K562 (cell line): ENCODE results near the gene TMEM214. TPM values are rescaled to one million over a fixed set of nuclear protein-coding genes. Genes with fewer than 3 reads are reported as not detected.

Experiments
- CBFA2T2 ChIP-seq: fragments of 450-650 bp; conservative IDR thresholded peaks from 2 replicates; pipeline ENCODE4 v1.6.1; 2017; ENCODE audit warnings: mild to moderate bottlenecking
- EP400 ChIP-seq: fragments of 450-650 bp; IDR thresholded peaks from 2 replicates; pipeline ENCODE4 v1.6.1; 2017; ENCODE audit warnings: antibody characterized with exemption, mild to moderate bottlenecking, moderate library complexity
- FOXK2 ChIP-seq, 2 experiments: fragments of 450-650 bp; IDR thresholded peaks in 1 of 2; conservative IDR thresholded peaks in 1 of 2; 2 replicates each; pipeline ENCODE4 v1.6.1; 2016; ENCODE audit warnings: low read depth in 2 of 2, mild to moderate bottlenecking in 1 of 2
- FOXM1 ChIP-seq, 2 experiments: fragments of 450-650 bp in 1 of 2; sonication (generic) in 1 of 2; formaldehyde crosslinking in 1 of 2; IDR thresholded peaks; 2 replicates each; pipeline versions ENCODE4 v1.6.1 to v1.9.0; 2017 to 2022; ENCODE audit warnings: low read depth in 2 of 2, mild to moderate bottlenecking in 2 of 2, missing genetic modification reagents in 1 of 2, moderate library complexity in 1 of 2
- HCFC1 ChIP-seq: IDR thresholded peaks from 2 replicates; pipeline ENCODE4 v1.6.1; 2012; ENCODE audit warnings: low read depth, low read length, improper control_type of control experiment
- LCOR ChIP-seq: sonication (generic); formaldehyde crosslinking; IDR thresholded peaks from 2 replicates; pipeline ENCODE4 v1.8.0; 2022; ENCODE audit warnings: mild to moderate bottlenecking, missing genetic modification reagents
- MEIS2 ChIP-seq: fragments of 450-650 bp; IDR thresholded peaks from 2 replicates; pipeline ENCODE4 v1.6.1; 2014; ENCODE audit warnings: mild to moderate bottlenecking; ENCODE audit not compliant: partially characterized antibody
- NCOR1 ChIP-seq: fragments of 450-650 bp; IDR thresholded peaks from 2 replicates; pipeline ENCODE4 v1.6.1; 2016; ENCODE audit warnings: mild to moderate bottlenecking, moderate library complexity
- NEUROD1 ChIP-seq: fragments of 150-350 bp; IDR thresholded peaks from 2 replicates; pipeline ENCODE4 v1.6.1; 2014; ENCODE audit warnings: borderline replicate concordance, low read length, low read depth; ENCODE audit not compliant: partially characterized antibody
- OTX1 ChIP-seq: fragments of 450-650 bp; formaldehyde crosslinking; IDR thresholded peaks from 2 replicates; pipeline ENCODE4 v1.4.0; 2022; ENCODE audit warnings: mild to moderate bottlenecking
- PCBP1 ChIP-seq: fragments of 200-400 bp; formaldehyde crosslinking; IDR thresholded peaks from 2 replicates; pipeline ENCODE4 v1.6.1; 2018; ENCODE audit warnings: mild to moderate bottlenecking, low read depth, low read length; ENCODE audit not compliant: poor library complexity, severe bottlenecking
- SAFB ChIP-seq: fragments of 200-400 bp; formaldehyde crosslinking; IDR thresholded peaks from 2 replicates; pipeline ENCODE4 v1.6.1; 2017; ENCODE audit warnings: low read depth, low read length, borderline replicate concordance
- SMARCE1 ChIP-seq: fragments of 450-650 bp; IDR thresholded peaks from 2 replicates; pipeline ENCODE4 v1.7.1; 2016; ENCODE audit warnings: mild to moderate bottlenecking
- TOE1 ChIP-seq, 2 experiments: fragments of 450-650 bp in 1 of 2; sonication (generic) in 1 of 2; formaldehyde crosslinking in 1 of 2; IDR thresholded peaks; 2 replicates each; pipeline versions ENCODE4 v1.7.1 to v1.8.0; 2016 to 2022; ENCODE audit warnings: borderline replicate concordance in 2 of 2, mild to moderate bottlenecking in 2 of 2, antibody characterized with exemption in 1 of 2, inconsistent platforms in 1 of 2, low read depth in 1 of 2, missing genetic modification reagents in 1 of 2, moderate library complexity in 1 of 2
- XRCC5 ChIP-seq: fragments of 200-400 bp; formaldehyde crosslinking; IDR thresholded peaks from 2 replicates; pipeline ENCODE4 v1.6.1; 2017; ENCODE audit warnings: low read depth, mild to moderate bottlenecking, low read length
- ZFP1 ChIP-seq: fragments of 450-650 bp; formaldehyde crosslinking; IDR thresholded peaks from 2 replicates; pipeline ENCODE4 v1.4.0; 2020; ENCODE audit warnings: mild to moderate bottlenecking, mixed read lengths
- polyA plus RNA-seq, 8 experiments: library from polyadenylated mRNA; depleted of rRNA in 4 of 8; stranded (reverse) in 5 of 8; unstranded in 3 of 8; fragments of >200 nt; fragmentation: Nextera tagmentation in 2 of 8; fragmentation: Illumina TruSeq in 1 of 8; extraction: Ambion mirVana in 2 of 8; extraction: Trizol in 1 of 8; gene quantifications; 2 replicates each; pipeline versions ENCODE4 v1.2.1 to v1.2.3, GENCODE V29; 2011 to 2014; ENCODE audit warnings: inconsistent platforms in 1 of 8, missing spikeins in 1 of 8
- total RNA-seq, 7 experiments: library from RNA; depleted of rRNA in 6 of 7; stranded (reverse); fragments of >200 nt in 6 of 7; fragmentation: Illumina TruSeq in 2 of 7; extraction: Trizol in 2 of 7; gene quantifications; 2 replicates each; pipeline versions ENCODE4 v1.2.1 to v1.2.3, GENCODE V29; 2011 to 2021; ENCODE audit warnings: low replicate concordance in 1 of 7
- TF ChIP-seq, protein P1 (sequence below): IDR thresholded peaks from 3 replicates; pipeline ENCODE4 v1.6.1; 2011; ENCODE audit warnings: borderline replicate concordance, mild to moderate bottlenecking, moderate library complexity; ENCODE audit not compliant: insufficient read length; ENCODE audit errors: extremely low read depth
- TF ChIP-seq, protein P2 (sequence below): fragments of 450-650 bp; formaldehyde crosslinking; IDR thresholded peaks from 2 replicates; pipeline ENCODE4 v1.4.0; 2020; ENCODE audit warnings: mild to moderate bottlenecking, mixed read lengths
- TF ChIP-seq, protein P3 (sequence below): IDR thresholded peaks from 2 replicates; pipeline ENCODE4 v1.6.1; 2012; ENCODE audit warnings: low read depth, low read length, improper control_type of control experiment, borderline replicate concordance

The TMEM214 gene
- total and polyA plus RNA-seq, 9 of the 15 experiments (the other 6 are each of a cell fraction or from before 2014, with no cell fraction given) = 11.4 to 81.4 (median 44.1) TPM

- peak; percentile 79; the same call in 1 of the 2 replicates for TF ChIP-seq TOE1 (IDR thresholded peaks at IDR 0.05; ENCODE audit: borderline replicate concordance)
- no peak for TF ChIP-seq TOE1 (CRISPR knock-in tag; IDR thresholded peaks at IDR 0.05; ENCODE audit: borderline replicate concordance, low read depth)
- TF ChIP-seq MEIS2 = peak; percentile 93
- TF ChIP-seq, protein P1, sequence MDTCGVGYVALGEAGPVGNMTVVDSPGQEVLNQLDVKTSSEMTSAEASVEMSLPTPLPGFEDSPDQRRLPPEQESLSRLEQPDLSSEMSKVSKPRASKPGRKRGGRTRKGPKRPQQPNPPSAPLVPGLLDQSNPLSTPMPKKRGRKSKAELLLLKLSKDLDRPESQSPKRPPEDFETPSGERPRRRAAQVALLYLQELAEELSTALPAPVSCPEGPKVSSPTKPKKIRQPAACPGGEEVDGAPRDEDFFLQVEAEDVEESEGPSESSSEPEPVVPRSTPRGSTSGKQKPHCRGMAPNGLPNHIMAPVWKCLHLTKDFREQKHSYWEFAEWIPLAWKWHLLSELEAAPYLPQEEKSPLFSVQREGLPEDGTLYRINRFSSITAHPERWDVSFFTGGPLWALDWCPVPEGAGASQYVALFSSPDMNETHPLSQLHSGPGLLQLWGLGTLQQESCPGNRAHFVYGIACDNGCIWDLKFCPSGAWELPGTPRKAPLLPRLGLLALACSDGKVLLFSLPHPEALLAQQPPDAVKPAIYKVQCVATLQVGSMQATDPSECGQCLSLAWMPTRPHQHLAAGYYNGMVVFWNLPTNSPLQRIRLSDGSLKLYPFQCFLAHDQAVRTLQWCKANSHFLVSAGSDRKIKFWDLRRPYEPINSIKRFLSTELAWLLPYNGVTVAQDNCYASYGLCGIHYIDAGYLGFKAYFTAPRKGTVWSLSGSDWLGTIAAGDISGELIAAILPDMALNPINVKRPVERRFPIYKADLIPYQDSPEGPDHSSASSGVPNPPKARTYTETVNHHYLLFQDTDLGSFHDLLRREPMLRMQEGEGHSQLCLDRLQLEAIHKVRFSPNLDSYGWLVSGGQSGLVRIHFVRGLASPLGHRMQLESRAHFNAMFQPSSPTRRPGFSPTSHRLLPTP = no peak
- TF ChIP-seq NCOR1 = peak; percentile 87
- TF ChIP-seq OTX1 (CRISPR knock-in tag) = peak; percentile 22; the same call in 1 of the 2 replicates
- TF ChIP-seq SMARCE1 = peak; percentile 77
- TF ChIP-seq, protein P2, sequence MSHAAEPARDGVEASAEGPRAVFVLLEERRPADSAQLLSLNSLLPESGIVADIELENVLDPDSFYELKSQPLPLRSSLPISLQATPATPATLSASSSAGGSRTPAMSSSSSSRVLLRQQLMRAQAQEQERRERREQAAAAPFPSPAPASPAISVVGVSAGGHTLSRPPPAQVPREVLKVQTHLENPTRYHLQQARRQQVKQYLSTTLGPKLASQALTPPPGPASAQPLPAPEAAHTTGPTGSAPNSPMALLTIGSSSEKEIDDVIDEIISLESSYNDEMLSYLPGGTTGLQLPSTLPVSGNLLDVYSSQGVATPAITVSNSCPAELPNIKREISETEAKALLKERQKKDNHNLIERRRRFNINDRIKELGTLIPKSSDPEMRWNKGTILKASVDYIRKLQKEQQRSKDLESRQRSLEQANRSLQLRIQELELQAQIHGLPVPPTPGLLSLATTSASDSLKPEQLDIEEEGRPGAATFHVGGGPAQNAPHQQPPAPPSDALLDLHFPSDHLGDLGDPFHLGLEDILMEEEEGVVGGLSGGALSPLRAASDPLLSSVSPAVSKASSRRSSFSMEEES = peak; percentile 91
- no peak for TF ChIP-seq HCFC1
- TF ChIP-seq FOXK2 (conservative IDR thresholded peaks at IDR 0.05 in 1 of 2, IDR thresholded peaks at IDR 0.05 in 1 of 2; ENCODE audit: low read depth in 2 of 2) = peak; percentile 22 to 63; a peak in 1 of 4 replicates
- TF ChIP-seq FOXM1 (IDR thresholded peaks at IDR 0.05; ENCODE audit: low read depth) = peak; percentile 72; the same call in 1 of the 2 replicates
- TF ChIP-seq FOXM1 (CRISPR knock-in tag; IDR thresholded peaks at IDR 0.05; ENCODE audit: low read depth) = no peak
- peak; percentile 31 for TF ChIP-seq NEUROD1
- TF ChIP-seq EP400 = peak; percentile 53; the same call in 1 of the 2 replicates
- peak; percentile 83 for TF ChIP-seq CBFA2T2
- peak; percentile 73 for TF ChIP-seq LCOR (CRISPR knock-in tag)
- TF ChIP-seq XRCC5 = 0 out of 2 replicates have a peak, but pooled peaks have one; percentile 29
- TF ChIP-seq, protein P3, sequence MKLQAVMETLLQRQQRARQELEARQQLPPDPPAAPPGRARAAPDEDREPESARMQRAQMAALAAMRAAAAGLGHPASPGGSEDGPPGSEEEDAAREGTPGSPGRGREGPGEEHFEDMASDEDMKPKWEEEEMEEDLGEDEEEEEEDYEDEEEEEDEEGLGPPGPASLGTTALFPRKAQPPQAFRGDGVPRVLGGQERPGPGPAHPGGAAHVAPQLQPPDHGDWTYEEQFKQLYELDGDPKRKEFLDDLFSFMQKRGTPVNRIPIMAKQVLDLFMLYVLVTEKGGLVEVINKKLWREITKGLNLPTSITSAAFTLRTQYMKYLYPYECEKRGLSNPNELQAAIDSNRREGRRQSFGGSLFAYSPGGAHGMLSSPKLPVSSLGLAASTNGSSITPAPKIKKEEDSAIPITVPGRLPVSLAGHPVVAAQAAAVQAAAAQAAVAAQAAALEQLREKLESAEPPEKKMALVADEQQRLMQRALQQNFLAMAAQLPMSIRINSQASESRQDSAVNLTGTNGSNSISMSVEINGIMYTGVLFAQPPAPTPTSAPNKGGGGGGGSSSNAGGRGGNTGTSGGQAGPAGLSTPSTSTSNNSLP = peak; percentile 55; the same call in 1 of the 2 replicates
- TF ChIP-seq SAFB = no peak
- no peak for TF ChIP-seq PCBP1
- 0 out of 2 replicates have a peak, but pooled peaks have one; percentile 38 for TF ChIP-seq ZFP1
Observed at GRCh38 chr2:27019931-27020855, 12.6 kb upstream of the TMEM214 start (continued).
